ENCODE measurements around the gene FGF19.

FGF19 gene

GRCh38 chr11:69665669-69666068, 38.2 kb downstream of the FGF19 start:
- no peaks in the 10 kb centered on the region for H3K4me1 ChIP-seq (ENCODE audit: insufficient read depth, low read length)
- H3K36me3 ChIP-seq (ENCODE audit: insufficient read depth, low read depth, low read length), result peaks cover 31% of the 10 kb centered on the region
- H3K9ac ChIP-seq (ENCODE audit: low read depth, low read length), result no peak overlapping the region
- H3K27me3 ChIP-seq (ENCODE audit: insufficient read depth, low read length), result no peaks in the 10 kb centered on the region
- H3K9me3 ChIP-seq (ENCODE audit: insufficient read depth, low read depth, low read length), result no peaks in the 10 kb centered on the region
- no peak overlapping the region for H3K27ac ChIP-seq (ENCODE audit: low read length)
- no peak overlapping the region for H3K4me3 ChIP-seq (ENCODE audit: low read length)

DNA sequence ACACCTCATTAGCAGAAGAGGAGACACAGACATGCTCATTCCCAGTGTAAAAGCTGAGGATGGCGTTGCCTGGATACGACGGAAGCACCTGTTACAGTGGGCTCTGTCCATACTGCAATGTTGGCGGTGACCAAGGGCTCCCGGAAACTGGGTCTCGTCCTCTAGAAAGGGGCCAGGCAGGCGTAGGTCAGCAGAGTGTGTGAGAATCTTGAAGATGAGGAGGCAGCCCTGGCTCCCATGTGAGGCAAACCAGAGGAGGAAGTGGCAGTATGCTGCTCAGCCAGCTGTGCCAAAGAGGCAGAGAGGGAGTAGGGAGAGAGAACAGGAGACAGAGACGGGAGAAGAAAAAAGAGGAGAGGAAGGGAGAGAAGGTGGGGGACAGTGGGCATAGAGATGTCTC, 38.9 kb downstream of the FGF19 start:
- Histone ChIP-seq H3K4me1 (ENCODE audit: insufficient read depth, low read length) (no peaks in the 10 kb centered on the region), H3K36me3 (ENCODE audit: insufficient read depth, low read depth, low read length) (peaks cover 31% of the 10 kb centered on the region), H3K9ac (ENCODE audit: low read depth, low read length) (no peak overlapping the region), H3K9me3 (ENCODE audit: insufficient read depth, low read depth, low read length) (no peaks in the 10 kb centered on the region), H3K27me3 (ENCODE audit: insufficient read depth, low read length) (no peaks in the 10 kb centered on the region), H3K27ac (ENCODE audit: low read length) (no peak overlapping the region), H3K4me3 (ENCODE audit: low read length) (no peak overlapping the region)

- no peak overlapping the region for H3K9ac ChIP-seq (ENCODE audit: low read depth, low read length)
- no peaks in the 10 kb centered on the region for H3K27me3 ChIP-seq (ENCODE audit: insufficient read depth, low read length)
- peaks cover 24% of the 10 kb centered on the region for H3K36me3 ChIP-seq (ENCODE audit: insufficient read depth, low read depth, low read length)
- no peaks in the 10 kb centered on the region for H3K4me1 ChIP-seq (ENCODE audit: insufficient read depth, low read length)
- no peaks in the 10 kb centered on the region for H3K9me3 ChIP-seq (ENCODE audit: insufficient read depth, low read depth, low read length)
- H3K4me3 ChIP-seq (ENCODE audit: low read length), result no peak overlapping the region
- no peak overlapping the region for H3K27ac ChIP-seq (ENCODE audit: low read length)
Measured at GRCh38 chr11:69664103-69664775, 39.6 kb downstream of the FGF19 start.

DNA sequence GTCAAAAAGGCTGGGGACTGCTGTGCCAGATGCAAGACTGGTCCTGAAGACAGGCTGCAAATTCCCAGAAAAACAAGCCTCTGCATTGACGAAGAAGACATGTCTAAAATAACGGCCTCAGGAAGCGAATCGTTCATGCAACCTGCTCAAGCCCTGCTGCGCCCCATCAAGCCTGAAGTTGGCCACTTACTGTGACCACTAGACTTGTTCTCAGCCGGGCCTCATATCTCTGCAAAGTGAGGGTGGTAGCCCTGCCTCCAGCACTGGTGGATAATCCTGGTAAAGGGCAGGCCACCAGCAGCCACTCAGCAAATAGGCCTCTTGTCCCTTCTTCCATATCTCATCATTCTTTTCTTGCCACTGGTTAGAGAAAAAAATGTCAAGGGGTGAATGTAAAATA, 40.5 kb downstream of the FGF19 start:
- H3K9me3 ChIP-seq (ENCODE audit: insufficient read depth, low read depth, low read length), result no peaks in the 10 kb centered on the region
- H3K36me3 ChIP-seq (ENCODE audit: insufficient read depth, low read depth, low read length), result peaks cover 19% of the 10 kb centered on the region

DNA sequence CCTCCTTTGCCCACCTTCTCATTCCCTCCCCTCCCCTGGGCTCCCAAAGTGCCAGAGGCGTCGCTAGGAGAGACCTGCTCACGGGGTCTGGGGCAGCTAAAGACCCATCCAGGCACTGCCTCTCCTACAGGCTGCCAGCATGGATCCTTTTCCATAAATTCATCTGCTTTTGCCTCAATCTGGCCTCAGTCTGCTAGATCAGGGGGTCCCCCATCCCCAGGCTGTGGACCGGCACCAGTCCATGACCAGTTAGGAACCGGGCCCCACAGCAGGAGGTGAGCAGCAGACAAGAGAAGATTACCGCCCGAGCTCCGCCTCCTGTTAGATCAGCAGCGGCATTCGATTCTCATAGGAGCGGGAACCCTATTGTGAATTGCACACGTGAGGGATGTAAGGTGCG, 41.0 kb downstream of the FGF19 start:
- H3K27ac ChIP-seq (ENCODE audit: low read length), result no peak overlapping the region
- H3K4me1 ChIP-seq (ENCODE audit: insufficient read depth, low read length), result peaks cover 9% of the 10 kb centered on the region
- H3K9ac ChIP-seq (ENCODE audit: low read depth, low read length), result no peak overlapping the region

More for the DNA sequence above, 40.5 kb downstream of the FGF19 start:
- H3K9ac ChIP-seq (ENCODE audit: low read depth, low read length), result no peak overlapping the region
- H3K27ac ChIP-seq (ENCODE audit: low read length), result no peak overlapping the region
- no peak overlapping the region for H3K4me3 ChIP-seq (ENCODE audit: low read length)
- H3K4me1 ChIP-seq (ENCODE audit: insufficient read depth, low read length), result peaks cover 6% of the 10 kb centered on the region
- no peaks in the 10 kb centered on the region for H3K27me3 ChIP-seq (ENCODE audit: insufficient read depth, low read length)

DNA sequence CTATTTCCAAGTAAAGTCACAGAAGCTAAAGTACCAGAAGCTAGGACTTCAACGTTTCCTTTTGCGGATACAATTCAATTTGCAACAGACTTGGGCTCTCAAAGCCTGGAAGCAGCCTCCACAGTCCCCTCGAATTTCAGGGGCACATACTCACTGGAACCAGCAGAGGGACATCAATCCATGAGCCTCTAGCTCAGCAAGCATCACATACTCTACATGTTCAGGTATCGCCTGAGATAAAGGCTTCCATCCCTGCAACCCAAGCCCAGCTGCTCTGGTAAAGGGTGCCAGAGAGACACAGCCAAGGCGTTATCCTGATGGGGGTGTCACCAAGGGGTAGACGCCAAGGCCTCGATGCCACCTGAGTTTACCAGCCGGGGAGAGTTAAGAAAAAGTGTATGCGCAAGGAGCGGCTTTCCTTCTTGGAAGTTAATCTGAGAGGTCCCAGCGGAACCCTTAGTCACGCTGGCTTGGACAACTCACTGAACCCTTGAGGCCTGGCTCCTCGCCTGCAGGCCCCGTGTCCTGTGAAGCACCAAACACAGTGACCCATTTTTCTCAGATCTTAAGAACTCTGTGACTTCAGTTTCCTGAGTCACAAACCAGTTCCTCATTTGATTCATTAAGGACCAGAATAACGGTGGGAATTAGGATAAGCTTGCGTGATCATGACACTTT, 41.7 kb downstream of the FGF19 start:
- no peak overlapping the region for H3K27ac ChIP-seq (ENCODE audit: low read length)
- H3K4me1 ChIP-seq (ENCODE audit: insufficient read depth, low read length), result peaks cover 16% of the 10 kb centered on the region
- H3K9me3 ChIP-seq (ENCODE audit: insufficient read depth, low read depth, low read length), result no peaks in the 10 kb centered on the region
- no peak overlapping the region for H3K9ac ChIP-seq (ENCODE audit: low read depth, low read length)
- no peaks in the 10 kb centered on the region for H3K27me3 ChIP-seq (ENCODE audit: insufficient read depth, low read length)
- H3K4me3 ChIP-seq (ENCODE audit: low read length), result no peak overlapping the region
- peaks cover 11% of the 10 kb centered on the region for H3K36me3 ChIP-seq (ENCODE audit: insufficient read depth, low read depth, low read length)

More for the DNA sequence above, 41.0 kb downstream of the FGF19 start:
- no peaks in the 10 kb centered on the region for H3K27me3 ChIP-seq (ENCODE audit: insufficient read depth, low read length)
- no peaks in the 10 kb centered on the region for H3K9me3 ChIP-seq (ENCODE audit: insufficient read depth, low read depth, low read length)
- H3K36me3 ChIP-seq (ENCODE audit: insufficient read depth, low read depth, low read length), result peaks cover 17% of the 10 kb centered on the region
- H3K4me3 ChIP-seq (ENCODE audit: low read length), result no peak overlapping the region

DNA sequence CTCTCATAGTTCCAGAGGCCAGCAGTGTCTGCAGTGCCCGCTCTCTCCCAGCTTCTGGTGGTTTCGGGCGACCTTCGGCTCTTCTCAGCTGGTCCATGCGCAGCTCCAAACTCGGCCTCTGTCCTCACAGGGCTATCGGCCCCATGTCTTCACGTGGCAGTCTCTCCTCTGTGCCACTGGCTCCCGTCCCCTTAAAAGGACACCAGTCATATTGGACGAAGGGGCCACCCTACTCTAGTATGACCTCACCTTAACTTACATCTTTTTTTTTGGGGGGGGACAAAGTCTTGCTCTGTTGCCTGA, 42.5 kb downstream of the FGF19 start:
- Histone ChIP-seq H3K27me3 (ENCODE audit: insufficient read depth, low read length) (no peaks in the 10 kb centered on the region), H3K9me3 (ENCODE audit: insufficient read depth, low read depth, low read length) (no peaks in the 10 kb centered on the region), H3K36me3 (ENCODE audit: insufficient read depth, low read depth, low read length) (peaks cover 6% of the 10 kb centered on the region), H3K27ac (ENCODE audit: low read length) (no peak overlapping the region), H3K4me3 (ENCODE audit: low read length) (no peak overlapping the region), H3K9ac (ENCODE audit: low read depth, low read length) (no peak overlapping the region), H3K4me1 (ENCODE audit: insufficient read depth, low read length) (peaks cover 17% of the 10 kb centered on the region)

DNA sequence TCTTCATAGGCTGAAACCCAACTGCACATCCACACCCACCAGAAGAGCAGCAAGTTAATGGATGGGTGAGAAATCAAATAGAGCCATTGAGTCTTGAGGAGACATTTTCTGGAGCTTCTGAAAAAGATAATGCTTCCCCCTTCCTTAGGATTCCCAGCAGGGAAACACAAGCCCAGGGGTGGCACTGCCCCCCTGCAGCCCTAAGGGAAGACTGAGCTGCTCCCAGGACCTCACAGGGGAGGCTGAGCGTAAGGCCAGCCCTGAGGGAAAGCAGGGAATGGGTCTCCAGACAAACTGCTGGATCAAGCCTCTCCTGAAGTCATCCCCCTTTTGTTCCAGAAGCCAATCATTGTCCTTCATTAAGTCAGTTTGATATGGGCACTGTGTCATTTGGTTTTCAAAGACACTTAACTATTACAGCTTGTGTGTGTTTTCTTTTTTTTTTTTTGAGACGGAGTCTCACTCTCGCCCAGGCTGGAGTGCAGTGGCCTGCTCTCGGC, 43.8 kb downstream of the FGF19 start:
- Histone ChIP-seq H3K9ac (ENCODE audit: low read depth, low read length) (no peak overlapping the region), H3K36me3 (ENCODE audit: insufficient read depth, low read depth, low read length) (peaks cover under 1% of the 10 kb centered on the region; the same call in 1 of the 2 replicates), H3K27ac (ENCODE audit: low read length) (no peak overlapping the region), H3K4me1 (ENCODE audit: insufficient read depth, low read length) (peaks cover 17% of the 10 kb centered on the region), H3K27me3 (ENCODE audit: insufficient read depth, low read length) (no peaks in the 10 kb centered on the region), H3K9me3 (ENCODE audit: insufficient read depth, low read depth, low read length) (no peaks in the 10 kb centered on the region), H3K4me3 (ENCODE audit: low read length) (no peak overlapping the region)

GRCh38 chr11:69659591-69659990, 44.2 kb downstream of the FGF19 start:
- H3K9me3 ChIP-seq (ENCODE audit: insufficient read depth, low read depth, low read length), result no peaks in the 10 kb centered on the region
- H3K36me3 ChIP-seq (ENCODE audit: insufficient read depth, low read depth, low read length), result peaks cover 3% of the 10 kb centered on the region; the same call in 1 of the 2 replicates
- H3K27ac ChIP-seq (ENCODE audit: low read length), result no peak overlapping the region
- H3K4me3 ChIP-seq (ENCODE audit: low read length), result no peak overlapping the region
- H3K4me1 ChIP-seq (ENCODE audit: insufficient read depth, low read length), result peaks cover 17% of the 10 kb centered on the region
- peak overlapping the region; percentile 55; the same call in 1 of the 2 replicates for H3K9ac ChIP-seq (ENCODE audit: low read depth, low read length)
- no peaks in the 10 kb centered on the region for H3K27me3 ChIP-seq (ENCODE audit: insufficient read depth, low read length)

DNA sequence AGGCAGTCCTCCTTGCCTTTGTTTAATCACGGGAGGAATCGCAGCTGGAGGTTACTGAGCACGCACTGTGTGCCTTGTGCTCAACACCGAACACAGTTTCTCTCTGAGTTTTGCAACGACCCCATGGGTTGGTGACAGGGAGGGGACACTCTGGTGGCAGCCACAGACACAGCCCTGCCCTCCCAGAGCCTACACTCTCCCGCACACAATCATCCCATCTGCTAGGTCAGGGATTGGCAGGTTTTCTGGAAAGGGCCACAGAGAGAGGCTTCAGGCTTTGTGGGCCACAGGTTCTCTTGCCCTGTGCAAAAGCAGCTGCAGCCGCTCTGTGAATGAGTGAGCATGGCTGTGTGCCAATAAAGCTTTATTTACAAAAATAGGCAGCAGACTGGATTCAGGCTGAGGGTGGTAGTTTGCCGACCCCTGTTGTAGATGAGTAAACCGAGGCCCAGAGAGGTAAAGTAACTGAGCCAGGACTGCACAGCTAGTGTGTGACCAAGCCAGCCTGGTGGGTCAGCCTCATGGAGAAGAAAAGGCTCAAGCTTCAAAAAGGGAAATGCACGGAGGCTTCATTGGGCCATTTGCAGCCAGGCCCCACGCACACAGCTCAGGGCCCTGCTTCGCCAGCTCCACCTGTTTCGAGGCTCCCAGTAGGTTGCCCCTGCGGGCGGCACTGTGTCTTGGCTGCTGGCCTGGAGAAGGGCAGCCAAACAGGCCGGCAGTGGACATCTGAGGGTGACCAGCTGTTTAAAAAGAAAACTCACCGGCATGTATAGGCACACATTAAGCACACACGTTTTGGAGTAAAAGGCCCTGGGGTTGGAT, 45.0 kb downstream of the FGF19 start:
- no peaks in the 10 kb centered on the region for H3K9me3 ChIP-seq (ENCODE audit: insufficient read depth, low read depth, low read length)
- H3K9ac ChIP-seq (ENCODE audit: low read depth, low read length), result peak overlapping the region; percentile 55
- peaks cover 9% of the 10 kb centered on the region for H3K36me3 ChIP-seq (ENCODE audit: insufficient read depth, low read depth, low read length)
- H3K27me3 ChIP-seq (ENCODE audit: insufficient read depth, low read length), result no peaks in the 10 kb centered on the region
- peaks cover 17% of the 10 kb centered on the region for H3K4me1 ChIP-seq (ENCODE audit: insufficient read depth, low read length)
- peak overlapping the region; percentile 59 for H3K27ac ChIP-seq (ENCODE audit: low read length)
- no peak overlapping the region for H3K4me3 ChIP-seq (ENCODE audit: low read length)

DNA sequence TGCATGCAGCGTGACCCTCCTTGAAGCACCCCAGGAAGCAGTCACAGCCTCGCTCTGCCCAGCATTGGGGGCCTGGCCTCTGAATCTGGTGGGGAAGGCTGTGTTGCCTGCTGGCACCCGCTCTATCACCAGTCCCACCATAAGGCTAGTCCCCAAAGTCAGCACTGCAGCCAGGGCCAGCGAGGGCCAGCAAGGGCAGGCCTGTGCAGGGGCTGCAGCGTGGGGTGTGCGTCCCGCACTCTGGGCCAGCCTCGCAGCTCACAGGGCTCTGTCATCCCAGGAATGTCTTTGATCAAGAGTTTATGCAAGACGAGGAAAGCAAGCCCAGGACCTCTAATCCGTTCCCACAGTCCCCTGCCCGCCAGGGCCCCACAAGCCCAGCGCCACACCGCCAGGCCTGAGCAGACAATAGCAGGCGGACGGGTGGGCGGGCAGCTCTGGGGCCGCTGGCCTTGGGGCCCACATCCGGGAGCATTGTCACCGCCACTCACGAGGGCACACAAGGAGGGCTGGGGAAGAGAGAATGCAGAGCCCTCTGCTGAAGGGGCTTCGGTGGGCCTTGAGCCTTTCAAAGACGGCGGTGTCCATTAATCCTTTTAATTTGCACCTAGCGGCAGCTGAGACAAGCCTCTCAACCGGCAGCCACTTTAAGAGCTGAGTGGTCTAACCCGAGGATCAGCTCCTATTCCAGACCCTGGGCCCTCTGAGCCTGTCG, 45.8 kb downstream of the FGF19 start:
- Histone ChIP-seq H3K9me3 (ENCODE audit: insufficient read depth, low read depth, low read length) (no peaks in the 10 kb centered on the region), H3K4me1 (ENCODE audit: insufficient read depth, low read length) (peaks cover 17% of the 10 kb centered on the region), H3K9ac (ENCODE audit: low read depth, low read length) (peak overlapping the region; percentile 55), H3K4me3 (ENCODE audit: low read length) (no peak overlapping the region), H3K27me3 (ENCODE audit: insufficient read depth, low read length) (no peaks in the 10 kb centered on the region), H3K27ac (ENCODE audit: low read length) (peak overlapping the region; percentile 59), H3K36me3 (ENCODE audit: insufficient read depth, low read depth, low read length) (peaks cover 16% of the 10 kb centered on the region)

Data from iPS-20b (cell line).